Epithelial cell of esophagus (primary cell): ENCODE measurements around the gene SH3TC2.

Experiments
- DNase-seq: peaks from one replicate; pipeline ENCODE4 v3.0.0; 2010; ENCODE audit warnings: low read depth
- H3K4me3 ChIP-seq: 2 replicates; pipeline ENCODE4 v1.5.1; 2011; ENCODE audit warnings: mild to moderate bottlenecking, low read length, control low read depth
- TF ChIP-seq, protein P1 (sequence below): IDR thresholded peaks from 2 replicates; pipeline ENCODE4 v1.5.1; 2011; ENCODE audit warnings: low read depth, mild to moderate bottlenecking, low read length, control low read depth, inconsistent platforms; ENCODE audit not compliant: insufficient read depth; ENCODE audit errors: missing control alignments

Gene SH3TC2

DNA sequence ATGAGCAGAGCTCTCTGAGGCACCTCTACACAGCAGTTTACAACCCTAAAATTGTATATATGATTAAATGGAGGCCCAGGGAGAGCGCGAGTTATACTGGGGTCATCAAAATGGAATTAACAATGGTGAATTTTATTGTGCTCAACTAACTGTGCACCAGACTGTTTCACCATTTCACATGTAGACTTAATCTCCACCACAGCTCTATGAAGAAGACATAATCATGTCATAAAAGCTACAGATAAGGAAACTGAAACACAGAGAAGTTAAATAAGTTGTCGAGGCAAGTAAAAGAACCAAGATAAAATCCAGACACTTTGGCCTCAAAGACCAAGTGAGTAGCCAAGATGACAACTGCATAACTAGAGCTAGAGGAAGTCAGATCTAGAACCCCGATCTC lies 1.5 kb downstream of the SH3TC2 start:
- DNase-seq, result no peak
- TF ChIP-seq, protein P1, sequence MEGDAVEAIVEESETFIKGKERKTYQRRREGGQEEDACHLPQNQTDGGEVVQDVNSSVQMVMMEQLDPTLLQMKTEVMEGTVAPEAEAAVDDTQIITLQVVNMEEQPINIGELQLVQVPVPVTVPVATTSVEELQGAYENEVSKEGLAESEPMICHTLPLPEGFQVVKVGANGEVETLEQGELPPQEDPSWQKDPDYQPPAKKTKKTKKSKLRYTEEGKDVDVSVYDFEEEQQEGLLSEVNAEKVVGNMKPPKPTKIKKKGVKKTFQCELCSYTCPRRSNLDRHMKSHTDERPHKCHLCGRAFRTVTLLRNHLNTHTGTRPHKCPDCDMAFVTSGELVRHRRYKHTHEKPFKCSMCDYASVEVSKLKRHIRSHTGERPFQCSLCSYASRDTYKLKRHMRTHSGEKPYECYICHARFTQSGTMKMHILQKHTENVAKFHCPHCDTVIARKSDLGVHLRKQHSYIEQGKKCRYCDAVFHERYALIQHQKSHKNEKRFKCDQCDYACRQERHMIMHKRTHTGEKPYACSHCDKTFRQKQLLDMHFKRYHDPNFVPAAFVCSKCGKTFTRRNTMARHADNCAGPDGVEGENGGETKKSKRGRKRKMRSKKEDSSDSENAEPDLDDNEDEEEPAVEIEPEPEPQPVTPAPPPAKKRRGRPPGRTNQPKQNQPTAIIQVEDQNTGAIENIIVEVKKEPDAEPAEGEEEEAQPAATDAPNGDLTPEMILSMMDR, result no peak
- H3K4me3 ChIP-seq, result no peak overlapping the region

DNA sequence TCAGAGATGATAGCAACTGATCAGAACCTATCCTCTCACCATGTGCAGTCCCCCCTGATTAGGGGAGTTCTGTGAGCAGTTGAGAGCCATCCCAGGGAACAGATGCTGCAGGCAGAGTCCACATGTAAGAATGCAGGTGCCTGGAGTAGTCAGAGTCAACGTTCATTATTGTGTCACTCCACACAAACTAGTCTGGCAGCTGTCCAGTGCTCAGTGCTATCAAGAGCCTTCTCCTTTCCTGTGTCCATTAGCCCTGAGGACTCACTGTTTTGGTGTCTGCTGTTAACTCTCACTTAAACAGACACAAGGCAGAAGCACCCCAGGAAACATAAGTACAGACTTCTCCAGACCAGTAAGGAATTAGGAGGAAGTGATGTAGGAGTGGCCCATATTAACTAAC lies 2.5 kb downstream of the SH3TC2 start:
- DNase-seq, result peak; percentile 72
- H3K4me3 ChIP-seq, result no peak overlapping the region
- TF ChIP-seq, protein P1, result no peak

DNA sequence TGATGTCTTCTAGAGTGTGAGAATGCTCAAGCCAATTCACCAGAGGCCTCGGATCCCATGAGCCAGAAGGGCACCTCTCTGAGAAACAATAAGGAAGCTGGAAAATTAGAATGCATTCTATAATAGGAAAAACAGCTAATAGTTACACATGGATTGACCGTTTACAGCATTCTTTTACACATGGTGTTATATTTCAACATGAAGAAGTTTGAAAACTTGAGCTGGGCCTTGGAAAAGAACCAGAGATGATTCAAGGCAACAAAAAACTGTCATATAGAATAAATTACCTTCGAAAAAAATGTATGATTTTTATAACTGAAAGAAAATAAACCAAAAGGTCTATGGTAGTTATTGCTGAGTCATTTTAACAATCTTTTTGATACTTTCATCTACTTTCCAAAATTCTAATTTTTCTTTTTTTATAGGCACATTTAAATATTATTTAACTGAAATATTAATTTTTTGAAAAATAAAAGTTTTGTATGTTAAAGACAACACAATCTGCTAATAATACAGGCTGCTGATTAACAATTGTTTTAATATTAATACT lies 6.2 kb downstream of the SH3TC2 start:
- no peak overlapping the region for H3K4me3 ChIP-seq
- TF ChIP-seq, protein P1, result no peak
- no peak for DNase-seq

DNA sequence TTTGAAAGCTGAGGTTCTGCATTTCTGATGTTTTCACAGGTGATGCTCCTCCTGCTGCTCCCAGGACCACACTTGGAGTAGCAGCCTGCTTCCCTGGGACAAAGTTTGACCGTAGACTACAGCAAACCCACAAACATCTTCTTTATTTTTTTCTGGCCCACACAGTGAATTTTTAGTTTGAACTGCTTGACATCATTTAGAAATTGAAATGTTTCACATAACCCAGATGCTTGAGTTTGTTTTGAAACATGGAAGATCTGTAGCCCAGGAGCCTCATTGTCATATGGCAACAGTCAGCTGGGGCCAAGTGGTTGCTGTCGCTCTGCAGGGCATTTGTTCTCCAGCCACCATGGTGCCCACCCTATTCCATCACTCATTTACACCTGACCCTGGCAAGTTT lies 8.4 kb downstream of the SH3TC2 start:
- no peak overlapping the region for H3K4me3 ChIP-seq
- TF ChIP-seq, protein P1, result no peak
- DNase-seq, result no peak

DNA sequence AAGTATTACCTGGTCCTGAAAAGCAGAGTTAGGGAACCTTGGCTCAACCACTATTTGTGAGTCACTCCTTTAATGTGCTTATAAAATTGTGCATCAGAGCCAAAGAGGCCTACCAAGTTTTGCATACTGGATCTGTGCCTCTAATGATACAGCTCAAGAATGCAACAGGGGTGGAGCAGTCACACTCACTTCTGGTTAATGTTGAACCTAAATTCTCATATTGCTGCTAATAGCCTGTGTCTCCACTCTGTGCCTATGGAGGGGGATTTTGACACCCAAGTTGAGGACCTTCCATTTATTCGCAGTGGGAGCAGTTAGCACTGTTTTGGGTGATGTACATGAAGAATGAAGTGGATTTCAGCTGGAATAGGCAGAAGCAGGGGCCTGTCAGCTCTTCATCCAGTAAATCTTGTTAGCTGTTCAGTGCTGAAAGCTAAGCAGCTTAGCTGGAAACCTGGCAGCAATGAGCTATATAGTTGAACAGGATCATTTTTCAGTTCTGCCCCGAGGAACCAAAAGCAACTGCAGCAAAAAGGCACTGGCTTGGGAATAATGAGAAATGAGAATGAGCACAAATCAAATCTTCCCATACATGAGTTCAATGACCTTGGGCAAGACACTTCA lies 9.7 kb downstream of the SH3TC2 start:
- no peak overlapping the region for H3K4me3 ChIP-seq
- peak; percentile 36 for DNase-seq
- TF ChIP-seq, protein P1, result no peak

DNA sequence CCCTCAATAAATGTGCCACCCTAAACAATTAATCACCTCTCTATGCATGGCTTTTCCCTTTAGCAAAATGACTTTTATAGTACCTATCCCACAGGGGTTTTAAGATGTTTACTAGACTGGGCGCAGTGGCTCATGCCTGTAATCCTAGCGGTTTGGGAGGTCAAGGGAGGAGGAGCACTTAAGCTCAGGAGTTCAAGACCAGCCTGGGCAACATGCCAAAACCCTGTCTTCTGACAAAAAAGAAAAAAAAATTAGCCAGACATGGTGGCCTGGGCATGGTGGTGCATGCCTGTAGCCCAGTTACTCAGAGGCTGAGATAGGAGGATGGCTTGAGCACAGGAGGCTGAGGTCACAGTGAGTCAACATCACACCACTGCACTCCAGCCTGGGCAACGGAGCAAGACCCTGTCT lies 13.5 kb downstream of the SH3TC2 start:
- DNase-seq, result peak; percentile 34
- no peak overlapping the region for H3K4me3 ChIP-seq
- TF ChIP-seq, protein P1, result no peak

DNA sequence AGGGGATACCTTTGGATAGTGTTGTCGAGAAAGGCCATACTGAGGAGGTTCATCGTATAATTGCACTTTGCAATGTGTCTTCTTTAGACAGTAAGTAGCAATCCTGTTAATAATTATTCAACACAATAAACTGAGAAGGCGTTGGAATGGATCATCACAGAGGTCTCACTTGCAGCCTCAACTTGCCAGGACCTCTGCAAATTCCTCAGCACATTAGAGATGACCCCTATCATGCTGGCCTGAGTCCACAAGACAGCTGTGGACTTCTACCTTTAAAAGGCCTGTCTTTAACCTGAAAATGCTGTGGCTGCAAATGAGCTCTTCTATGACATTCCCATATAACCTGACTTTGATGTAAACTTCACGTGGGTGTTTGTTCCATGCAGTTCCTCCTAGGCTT lies 14.1 kb downstream of the SH3TC2 start:
- TF ChIP-seq, protein P1, result no peak
- no peak for DNase-seq
- H3K4me3 ChIP-seq, result no peak overlapping the region
